HepG2 (cell line): ENCODE results near the gene GSG1. TPM values are rescaled to one million over a fixed set of nuclear protein-coding genes. Genes with fewer than 3 reads are reported as not detected.

Experiments
- ASH2L ChIP-seq: fragments of 300-600, 200-600 bp; sonication (generic); IDR thresholded peaks from 2 replicates; pipeline ENCODE4 v1.7.0; 2017; ENCODE audit warnings: low read depth, mild to moderate bottlenecking, moderate library complexity, mixed read lengths, low read length; ENCODE audit not compliant: insufficient read length
- CCDC6 ChIP-seq: sonication (generic); formaldehyde crosslinking; IDR thresholded peaks from 2 replicates; pipeline ENCODE4 v1.8.1; 2022; ENCODE audit warnings: mild to moderate bottlenecking, missing genetic modification reagents, moderate library complexity
- EHMT2 ChIP-seq: fragments of 200-600 bp; sonication (generic); IDR thresholded peaks from 2 replicates; pipeline ENCODE4 v1.7.0; 2017; ENCODE audit warnings: antibody characterized with exemption, low read depth, low read length, borderline replicate concordance
- HDAC1 ChIP-seq: sonication (generic); formaldehyde crosslinking; IDR thresholded peaks from 2 replicates; pipeline ENCODE4 v1.5.1; 2020; ENCODE audit warnings: mild to moderate bottlenecking, missing genetic modification reagents
- HNRNPLL ChIP-seq: fragments of 200-400 bp; formaldehyde crosslinking; IDR thresholded peaks from 2 replicates; pipeline ENCODE4 v1.6.1; 2017; ENCODE audit warnings: mild to moderate bottlenecking, low read depth, low read length; ENCODE audit not compliant: poor library complexity, severe bottlenecking
- LCORL ChIP-seq, 2 experiments: fragments of 450-650 bp in 1 of 2; sonication (generic) in 1 of 2; formaldehyde crosslinking in 1 of 2; IDR thresholded peaks; 2 replicates each; pipeline versions ENCODE4 v1.5.0 to v1.6.1; 2017 to 2020; ENCODE audit warnings: antibody characterized with exemption in 1 of 2, missing genetic modification reagents in 1 of 2
- RARA ChIP-seq: IDR thresholded peaks from 2 replicates; pipeline ENCODE4 v1.6.1; 2016; ENCODE audit warnings: missing genetic modification reagents, missing compliant biosample characterization
- SAFB2 ChIP-seq: sonication (generic); formaldehyde crosslinking; IDR thresholded peaks from 2 replicates; pipeline ENCODE4 v1.5.1; 2020; ENCODE audit warnings: missing genetic modification reagents, low read depth, mild to moderate bottlenecking, borderline replicate concordance
- SRSF4 ChIP-seq: fragments of 200-400 bp; formaldehyde crosslinking; IDR thresholded peaks from one replicate; pipeline ENCODE4 v1.6.1; 2018; ENCODE audit warnings: mild to moderate bottlenecking, low read depth, low read length, moderate library complexity; ENCODE audit not compliant: poor library complexity, severe bottlenecking
- TARDBP ChIP-seq: sonication (generic); formaldehyde crosslinking; IDR thresholded peaks from 2 replicates; pipeline ENCODE4 v1.8.0; 2022; ENCODE audit warnings: mild to moderate bottlenecking, missing genetic modification reagents
- TEAD3 ChIP-seq: optimal IDR thresholded peaks from 2 replicates; pipeline ENCODE3; 2016; ENCODE audit warnings: borderline replicate concordance
- ZNF567 ChIP-seq: sonication (generic); formaldehyde crosslinking; IDR thresholded peaks from 2 replicates; pipeline ENCODE4 v1.8.1; 2023; ENCODE audit warnings: mild to moderate bottlenecking, missing genetic modification reagents, borderline replicate concordance
- ZNF746 ChIP-seq: sonication (generic); formaldehyde crosslinking; IDR thresholded peaks from 2 replicates; pipeline ENCODE4 v1.8.0; 2022; ENCODE audit warnings: mild to moderate bottlenecking, missing genetic modification reagents
- polyA plus RNA-seq, 8 experiments: library from polyadenylated mRNA; depleted of rRNA in 3 of 8; stranded (reverse) in 7 of 8; unstranded in 1 of 8; fragments of >200 nt; fragmentation: Illumina TruSeq in 4 of 8; extraction: Trizol in 4 of 8; gene quantifications; 2 replicates each; pipeline versions ENCODE4 v1.2.1 to v1.2.3, GENCODE V29; 2011 to 2016; ENCODE audit warnings: low read depth in 4 of 8, missing spikeins in 1 of 8, mixed read lengths in 1 of 8; ENCODE audit not compliant: insufficient read depth in 1 of 8
- total RNA-seq, 5 experiments: library from RNA; depleted of rRNA; stranded (reverse); fragments of >200 nt; fragmentation: Illumina TruSeq; extraction: Trizol; gene quantifications; 2 replicates each; pipeline ENCODE4 v1.2.3, GENCODE V29; 2016; ENCODE audit warnings: low read depth in 1 of 5
- TF ChIP-seq, protein P1 (sequence below): sonication (generic); formaldehyde crosslinking; IDR thresholded peaks from 2 replicates; pipeline ENCODE4 v1.4.0; 2020; ENCODE audit warnings: missing genetic modification reagents, borderline replicate concordance
- TF ChIP-seq, protein P2 (sequence below): sonication (generic); formaldehyde crosslinking; conservative IDR thresholded peaks from 2 replicates; pipeline ENCODE4 v1.8.1; 2023; ENCODE audit warnings: missing genetic modification reagents
- TF ChIP-seq, protein P3 (sequence below): sonication (generic); formaldehyde crosslinking; IDR thresholded peaks from 2 replicates; pipeline ENCODE4 v1.4.0; 2020; ENCODE audit warnings: missing genetic modification reagents, low read depth, mild to moderate bottlenecking, borderline replicate concordance
- TF ChIP-seq, protein P4 (sequence below): sonication (generic); formaldehyde crosslinking; IDR thresholded peaks from 2 replicates; pipeline ENCODE4 v1.4.0; 2020; ENCODE audit warnings: missing genetic modification reagents

The GSG1 gene
- total and polyA plus RNA-seq, 2 of the 13 experiments (the other 11 are each of a cell fraction or from before 2014, with no cell fraction given): not detected

DNA sequence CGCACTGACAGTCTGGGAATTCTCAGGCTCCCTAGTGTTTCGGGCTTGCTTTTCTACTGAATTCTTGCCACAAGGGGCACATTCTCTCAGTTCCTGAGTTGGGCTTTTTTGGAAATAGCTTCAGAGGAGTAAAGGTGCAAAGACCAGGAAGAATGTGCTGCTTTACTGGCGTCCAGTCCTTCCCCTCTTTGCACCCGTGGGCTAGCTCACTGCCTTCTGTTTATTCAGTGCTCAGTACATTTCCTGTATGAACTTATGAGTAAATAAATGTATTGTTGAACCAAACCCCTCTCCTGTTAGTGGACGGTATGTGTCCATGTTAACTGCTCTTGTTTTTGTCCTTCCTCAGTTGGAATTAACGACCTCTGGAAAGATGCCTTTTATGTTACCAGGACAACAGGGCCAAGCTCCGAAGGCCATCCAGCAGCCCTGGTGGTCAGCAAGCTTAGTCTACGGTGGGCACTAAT is 24.0 kb downstream of the GSG1 start (continued):
- TF ChIP-seq ZNF746 (peak; percentile 57; the same call in 1 of the 2 replicates), SRSF4 (no peak), CCDC6 (CRISPR knock-in tag) (peak; percentile 47; the same call in 1 of the 2 replicates), SAFB2 (peak; percentile 57; the same call in 1 of the 2 replicates), TARDBP (CRISPR knock-in tag) (peak; percentile 84), ZNF567 (no peak), HNRNPLL (no peak), RARA (peak; percentile 76), TEAD3 (CRISPR knock-in tag) (peak; percentile 100), EHMT2 (no peak), ASH2L (peak; percentile 20), LCORL (IDR thresholded peaks at IDR 0.05) (peak; percentile 96), LCORL (CRISPR knock-in tag; IDR thresholded peaks at IDR 0.05) (peak; percentile 99), HDAC1 (peak; percentile 57; the same call in 1 of the 2 replicates)
- TF ChIP-seq, protein P1, sequence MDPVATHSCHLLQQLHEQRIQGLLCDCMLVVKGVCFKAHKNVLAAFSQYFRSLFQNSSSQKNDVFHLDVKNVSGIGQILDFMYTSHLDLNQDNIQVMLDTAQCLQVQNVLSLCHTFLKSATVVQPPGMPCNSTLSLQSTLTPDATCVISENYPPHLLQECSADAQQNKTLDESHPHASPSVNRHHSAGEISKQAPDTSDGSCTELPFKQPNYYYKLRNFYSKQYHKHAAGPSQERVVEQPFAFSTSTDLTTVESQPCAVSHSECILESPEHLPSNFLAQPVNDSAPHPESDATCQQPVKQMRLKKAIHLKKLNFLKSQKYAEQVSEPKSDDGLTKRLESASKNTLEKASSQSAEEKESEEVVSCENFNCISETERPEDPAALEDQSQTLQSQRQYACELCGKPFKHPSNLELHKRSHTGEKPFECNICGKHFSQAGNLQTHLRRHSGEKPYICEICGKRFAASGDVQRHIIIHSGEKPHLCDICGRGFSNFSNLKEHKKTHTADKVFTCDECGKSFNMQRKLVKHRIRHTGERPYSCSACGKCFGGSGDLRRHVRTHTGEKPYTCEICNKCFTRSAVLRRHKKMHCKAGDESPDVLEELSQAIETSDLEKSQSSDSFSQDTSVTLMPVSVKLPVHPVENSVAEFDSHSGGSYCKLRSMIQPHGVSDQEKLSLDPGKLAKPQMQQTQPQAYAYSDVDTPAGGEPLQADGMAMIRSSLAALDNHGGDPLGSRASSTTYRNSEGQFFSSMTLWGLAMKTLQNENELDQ: no peak
- TF ChIP-seq, protein P2, sequence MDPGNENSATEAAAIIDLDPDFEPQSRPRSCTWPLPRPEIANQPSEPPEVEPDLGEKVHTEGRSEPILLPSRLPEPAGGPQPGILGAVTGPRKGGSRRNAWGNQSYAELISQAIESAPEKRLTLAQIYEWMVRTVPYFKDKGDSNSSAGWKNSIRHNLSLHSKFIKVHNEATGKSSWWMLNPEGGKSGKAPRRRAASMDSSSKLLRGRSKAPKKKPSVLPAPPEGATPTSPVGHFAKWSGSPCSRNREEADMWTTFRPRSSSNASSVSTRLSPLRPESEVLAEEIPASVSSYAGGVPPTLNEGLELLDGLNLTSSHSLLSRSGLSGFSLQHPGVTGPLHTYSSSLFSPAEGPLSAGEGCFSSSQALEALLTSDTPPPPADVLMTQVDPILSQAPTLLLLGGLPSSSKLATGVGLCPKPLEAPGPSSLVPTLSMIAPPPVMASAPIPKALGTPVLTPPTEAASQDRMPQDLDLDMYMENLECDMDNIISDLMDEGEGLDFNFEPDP: no peak
- TF ChIP-seq, protein P3, sequence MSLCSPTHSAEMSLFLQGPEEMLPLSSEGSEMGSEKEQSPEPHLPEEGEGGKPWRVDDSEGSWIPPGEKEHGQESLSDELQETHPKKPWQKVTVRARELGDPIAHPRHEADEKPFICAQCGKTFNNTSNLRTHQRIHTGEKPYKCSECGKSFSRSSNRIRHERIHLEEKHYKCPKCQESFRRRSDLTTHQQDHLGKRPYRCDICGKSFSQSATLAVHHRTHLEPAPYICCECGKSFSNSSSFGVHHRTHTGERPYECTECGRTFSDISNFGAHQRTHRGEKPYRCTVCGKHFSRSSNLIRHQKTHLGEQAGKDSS (CRISPR knock-in tag): peak; percentile 82; the same call in 1 of the 2 replicates
- TF ChIP-seq, protein P4, sequence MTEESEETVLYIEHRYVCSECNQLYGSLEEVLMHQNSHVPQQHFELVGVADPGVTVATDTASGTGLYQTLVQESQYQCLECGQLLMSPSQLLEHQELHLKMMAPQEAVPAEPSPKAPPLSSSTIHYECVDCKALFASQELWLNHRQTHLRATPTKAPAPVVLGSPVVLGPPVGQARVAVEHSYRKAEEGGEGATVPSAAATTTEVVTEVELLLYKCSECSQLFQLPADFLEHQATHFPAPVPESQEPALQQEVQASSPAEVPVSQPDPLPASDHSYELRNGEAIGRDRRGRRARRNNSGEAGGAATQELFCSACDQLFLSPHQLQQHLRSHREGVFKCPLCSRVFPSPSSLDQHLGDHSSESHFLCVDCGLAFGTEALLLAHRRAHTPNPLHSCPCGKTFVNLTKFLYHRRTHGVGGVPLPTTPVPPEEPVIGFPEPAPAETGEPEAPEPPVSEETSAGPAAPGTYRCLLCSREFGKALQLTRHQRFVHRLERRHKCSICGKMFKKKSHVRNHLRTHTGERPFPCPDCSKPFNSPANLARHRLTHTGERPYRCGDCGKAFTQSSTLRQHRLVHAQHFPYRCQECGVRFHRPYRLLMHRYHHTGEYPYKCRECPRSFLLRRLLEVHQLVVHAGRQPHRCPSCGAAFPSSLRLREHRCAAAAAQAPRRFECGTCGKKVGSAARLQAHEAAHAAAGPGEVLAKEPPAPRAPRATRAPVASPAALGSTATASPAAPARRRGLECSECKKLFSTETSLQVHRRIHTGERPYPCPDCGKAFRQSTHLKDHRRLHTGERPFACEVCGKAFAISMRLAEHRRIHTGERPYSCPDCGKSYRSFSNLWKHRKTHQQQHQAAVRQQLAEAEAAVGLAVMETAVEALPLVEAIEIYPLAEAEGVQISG: peak; percentile 36; the same call in 1 of the 2 replicates
